Measurements from ENCODE around the gene NXPE1.
"Not testable (repeated sequence)": the region's sequence is repeated elsewhere in the genome, so short reads cannot be mapped to it uniquely, and the experiment has no call there.

NXPE1 gene

DNA sequence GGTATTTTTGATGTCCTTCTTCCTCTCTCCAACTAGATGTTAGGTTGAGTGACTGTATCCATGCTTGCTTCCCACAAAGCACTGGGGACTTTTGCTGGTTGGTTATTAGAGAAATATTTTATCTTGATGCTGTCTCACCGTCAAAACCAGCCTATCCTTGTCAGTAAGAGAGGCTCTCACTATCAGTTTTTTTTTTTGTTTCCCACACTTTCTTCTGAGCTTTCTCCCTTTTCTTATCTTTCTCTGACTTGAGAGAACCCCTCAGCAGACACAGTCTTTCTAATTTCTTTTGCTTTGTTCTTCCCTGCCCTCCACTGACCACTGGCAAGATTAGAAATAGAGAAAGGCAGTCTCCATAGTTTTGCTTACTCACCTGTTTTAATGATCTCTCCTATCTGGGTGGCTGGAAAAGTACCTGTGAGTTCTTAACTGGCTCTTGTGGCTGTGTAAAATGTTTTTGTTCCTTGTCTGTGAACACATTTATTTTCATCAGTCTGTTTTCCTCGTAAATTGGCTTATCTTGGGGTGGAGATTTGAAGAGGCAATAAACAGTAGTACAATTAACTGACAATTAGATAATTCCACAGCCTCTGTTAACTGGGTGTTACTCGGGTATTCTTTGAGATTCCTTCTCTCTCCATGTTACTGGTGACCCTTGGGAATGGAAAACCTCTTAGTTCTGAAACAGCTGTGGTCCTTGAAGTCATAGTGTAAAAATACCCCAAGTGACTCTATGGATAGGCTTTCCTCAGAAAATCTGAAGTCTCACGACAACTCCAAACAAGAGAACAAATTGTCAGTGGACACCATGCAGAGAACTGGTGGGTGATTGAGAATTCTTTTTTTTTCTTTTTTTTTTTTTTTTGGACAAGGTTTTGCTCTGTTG, at the start of gene NXPE1:
Gene NXPE1, minus strand, starts transcription at position 457 of the 886 bp plus-strand sequence. CDS start 8,680 bp downstream, outside the sequence.
- no peak within 1 kb of the TSS for H3K9ac ChIP-seq (ENCODE audit: low read length)
- H3K27ac ChIP-seq (ENCODE audit: low read depth, low read length) = no peak within 1 kb of the TSS
- no peaks in the 10 kb centered on the region for H3K9me3 ChIP-seq (ENCODE audit: control insufficient read depth, insufficient read depth, low read depth, low read length)
- H3K4me3 ChIP-seq (ENCODE audit: low read depth, low read length) = no peak within 1 kb of the TSS
- peaks cover 12% of the 10 kb centered on the region for H3K4me1 ChIP-seq (ENCODE audit: control insufficient read depth, insufficient read depth, low read length)
- H3K36me3 ChIP-seq (ENCODE audit: control insufficient read depth, insufficient read depth, low read length) = no peaks in the 10 kb centered on the region
- no peaks in the 10 kb centered on the region for H3K27me3 ChIP-seq (ENCODE audit: control insufficient read depth, insufficient read depth, low read length)

DNA sequence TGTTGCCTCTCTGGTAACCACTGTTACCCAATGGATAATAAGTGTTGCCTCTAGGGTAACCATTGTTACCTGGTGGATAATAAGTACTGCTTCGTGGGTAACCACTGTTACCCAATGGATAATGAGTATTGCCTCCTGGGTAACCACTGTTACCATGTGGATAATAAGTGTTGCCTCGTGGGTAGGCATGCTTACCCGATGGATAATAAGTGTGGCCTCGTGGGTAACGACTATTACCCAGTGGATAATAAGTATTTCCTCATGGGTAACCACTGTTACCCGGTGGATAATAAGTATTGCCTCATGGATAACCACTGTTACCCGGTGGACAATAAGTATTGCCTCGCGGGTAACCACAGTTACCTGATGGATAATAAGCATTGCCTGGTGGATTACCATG, 49.7 kb upstream of the NXPE1 start:
- Histone ChIP-seq H3K9ac (ENCODE audit: low read length) (no peak overlapping the region), H3K27me3 (ENCODE audit: control insufficient read depth, insufficient read depth, low read length) (no peaks in the 10 kb centered on the region), H3K36me3 (ENCODE audit: control insufficient read depth, insufficient read depth, low read length) (no peaks in the 10 kb centered on the region), H3K9me3 (ENCODE audit: control insufficient read depth, insufficient read depth, low read depth, low read length) (peaks cover 91% of the 10 kb centered on the region), H3K4me1 (ENCODE audit: control insufficient read depth, insufficient read depth, low read length) (no peaks in the 10 kb centered on the region), H3K4me3 (ENCODE audit: low read depth, low read length) (no peak overlapping the region), H3K27ac (ENCODE audit: low read depth, low read length) (no peak overlapping the region)

DNA sequence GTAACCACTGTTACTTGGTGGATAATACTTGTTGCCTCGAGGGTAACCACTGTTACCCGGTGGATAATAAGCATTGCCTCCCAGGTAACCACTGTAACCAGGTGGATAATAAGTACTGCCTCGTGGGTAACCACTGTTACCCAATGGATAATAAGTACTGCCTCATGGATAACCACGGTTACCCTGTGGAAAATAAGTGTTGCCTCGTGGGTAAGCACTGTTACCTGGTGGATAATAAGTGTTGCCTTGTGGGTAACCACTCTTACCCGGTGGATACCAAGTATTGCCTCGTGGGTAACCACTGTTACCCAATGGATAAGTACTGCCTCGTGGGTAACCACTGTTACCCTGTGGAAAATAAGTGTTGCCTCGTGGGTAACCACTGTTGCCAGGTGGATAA, 48.9 kb upstream of the NXPE1 start:
- not testable (repeated sequence) for H3K27ac ChIP-seq (ENCODE audit: low read depth, low read length); H3K27me3 ChIP-seq (ENCODE audit: control insufficient read depth, insufficient read depth, low read length); H3K4me1 ChIP-seq (ENCODE audit: control insufficient read depth, insufficient read depth, low read length); H3K9ac ChIP-seq (ENCODE audit: low read length); H3K4me3 ChIP-seq (ENCODE audit: low read depth, low read length); H3K36me3 ChIP-seq (ENCODE audit: control insufficient read depth, insufficient read depth, low read length)
- peaks cover 92% of the 10 kb centered on the region for H3K9me3 ChIP-seq (ENCODE audit: control insufficient read depth, insufficient read depth, low read depth, low read length)

DNA sequence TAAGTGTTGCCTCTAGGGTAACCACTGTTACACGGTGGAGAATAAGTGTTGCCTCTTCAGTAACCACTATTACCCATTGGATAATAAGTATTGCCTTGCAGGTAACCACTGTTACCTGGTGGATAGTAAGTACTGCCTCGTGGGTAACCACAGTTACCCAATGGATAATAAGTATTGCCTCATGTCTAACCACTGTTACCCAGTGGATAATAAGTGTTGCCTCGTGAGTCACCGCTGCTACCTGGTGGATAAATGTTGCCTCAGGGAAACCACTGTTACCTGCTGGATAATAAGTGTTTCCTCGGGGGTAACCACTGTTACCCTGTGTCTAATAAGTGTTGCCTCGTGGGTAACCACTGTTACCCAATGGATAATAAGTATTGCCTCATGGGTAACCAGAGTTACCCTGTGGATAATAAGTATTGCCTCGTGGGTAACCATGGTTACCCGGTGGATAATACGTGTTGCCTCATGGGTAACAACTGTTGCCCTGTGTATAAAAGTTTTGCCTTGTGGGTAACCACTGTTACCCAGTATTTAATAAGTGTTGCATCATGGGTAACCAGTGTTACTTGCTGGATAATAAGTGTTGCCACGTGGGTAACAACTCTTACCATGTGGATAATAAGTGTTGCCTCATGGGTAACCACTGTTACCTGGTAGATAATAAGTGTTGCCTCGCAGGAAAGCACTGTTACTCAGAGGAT, 48.2 kb upstream of the NXPE1 start:
- Histone ChIP-seq H3K27ac (ENCODE audit: low read depth, low read length) (no peak overlapping the region), H3K4me3 (ENCODE audit: low read depth, low read length) (no peak overlapping the region), H3K4me1 (ENCODE audit: control insufficient read depth, insufficient read depth, low read length) (no peaks in the 10 kb centered on the region), H3K9me3 (ENCODE audit: control insufficient read depth, insufficient read depth, low read depth, low read length) (peaks cover 91% of the 10 kb centered on the region), H3K36me3 (ENCODE audit: control insufficient read depth, insufficient read depth, low read length) (no peaks in the 10 kb centered on the region), H3K27me3 (ENCODE audit: control insufficient read depth, insufficient read depth, low read length) (no peaks in the 10 kb centered on the region), H3K9ac (ENCODE audit: low read length) (no peak overlapping the region)

DNA sequence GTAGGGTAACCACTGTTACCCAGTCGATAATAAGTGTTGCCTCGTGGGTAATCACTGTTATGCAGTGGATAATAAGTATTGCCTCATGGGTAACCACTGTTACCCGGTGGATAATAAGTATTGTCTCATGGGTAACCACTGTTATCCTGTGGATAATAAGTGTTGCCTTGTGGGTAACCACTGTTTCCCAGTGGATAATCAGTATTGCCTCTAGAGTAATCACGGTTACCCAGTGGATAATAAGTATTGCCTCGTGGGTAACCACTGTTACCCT, 47.1 kb upstream of the NXPE1 start:
- not testable (repeated sequence) for H3K9ac ChIP-seq (ENCODE audit: low read length); H3K27me3 ChIP-seq (ENCODE audit: control insufficient read depth, insufficient read depth, low read length); H3K4me1 ChIP-seq (ENCODE audit: control insufficient read depth, insufficient read depth, low read length); H3K36me3 ChIP-seq (ENCODE audit: control insufficient read depth, insufficient read depth, low read length); H3K27ac ChIP-seq (ENCODE audit: low read depth, low read length); H3K4me3 ChIP-seq (ENCODE audit: low read depth, low read length)
- peaks cover 80% of the 10 kb centered on the region for H3K9me3 ChIP-seq (ENCODE audit: control insufficient read depth, insufficient read depth, low read depth, low read length)

DNA sequence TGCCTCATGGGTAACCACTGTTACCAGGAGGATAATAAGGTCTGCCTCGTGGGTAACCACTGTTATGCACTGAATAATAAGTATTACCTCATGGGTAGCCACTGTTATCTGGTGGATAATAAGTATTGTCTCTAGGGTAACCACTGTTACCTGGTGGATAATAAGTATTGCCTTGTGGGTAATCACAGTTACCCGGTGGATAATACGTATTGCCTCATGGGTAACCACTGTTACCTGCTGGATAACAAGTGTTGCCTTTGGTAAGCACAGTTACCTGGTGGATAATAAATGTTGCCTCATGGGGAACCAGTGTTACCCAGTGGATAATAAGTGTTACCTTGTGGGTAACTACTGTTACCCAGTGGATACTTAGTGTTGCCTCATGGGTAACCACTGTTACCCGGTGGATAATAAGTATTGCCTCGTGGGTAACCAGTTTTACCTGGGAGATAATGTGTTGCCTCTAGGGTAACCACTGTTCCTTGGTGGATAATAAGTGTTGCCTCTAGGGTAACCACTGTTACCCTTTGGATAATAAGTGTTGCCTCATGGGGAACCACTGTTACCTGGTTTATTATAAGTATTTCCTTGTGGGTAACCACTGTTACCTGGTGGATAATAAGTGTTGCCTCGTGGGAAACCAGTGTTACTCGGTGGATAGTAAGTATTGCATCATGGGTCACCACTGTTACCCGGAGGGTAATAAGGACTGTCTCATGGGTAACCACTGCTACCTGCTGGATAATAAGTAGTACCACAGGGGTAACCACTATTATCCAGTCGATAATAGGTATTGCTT, 46.5 kb upstream of the NXPE1 start:
- Histone ChIP-seq H3K36me3 (ENCODE audit: control insufficient read depth, insufficient read depth, low read length) (no peaks in the 10 kb centered on the region), H3K27ac (ENCODE audit: low read depth, low read length) (no peak overlapping the region), H3K9ac (ENCODE audit: low read length) (no peak overlapping the region), H3K27me3 (ENCODE audit: control insufficient read depth, insufficient read depth, low read length) (no peaks in the 10 kb centered on the region), H3K4me3 (ENCODE audit: low read depth, low read length) (no peak overlapping the region), H3K4me1 (ENCODE audit: control insufficient read depth, insufficient read depth, low read length) (no peaks in the 10 kb centered on the region), H3K9me3 (ENCODE audit: control insufficient read depth, insufficient read depth, low read depth, low read length) (peaks cover 75% of the 10 kb centered on the region)

DNA sequence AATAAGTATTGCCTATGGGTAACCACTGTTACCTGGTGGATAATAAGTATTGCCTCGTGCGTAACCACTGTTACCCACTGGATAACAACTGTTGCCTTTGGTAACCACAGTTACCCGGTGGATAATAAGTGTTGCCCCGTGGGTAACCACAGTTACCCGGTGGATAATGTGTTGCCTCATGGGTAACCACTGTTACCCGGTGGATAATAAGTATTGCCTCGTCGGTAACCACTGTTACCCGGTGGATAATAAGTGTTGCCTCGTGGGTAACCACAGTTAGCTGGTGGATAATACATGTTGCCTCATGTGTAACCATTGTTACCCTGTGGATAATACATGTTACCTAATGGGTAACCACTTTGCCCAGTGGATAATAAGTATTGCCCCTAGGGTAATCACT, 45.7 kb upstream of the NXPE1 start:
- Histone ChIP-seq H3K4me1 (ENCODE audit: control insufficient read depth, insufficient read depth, low read length) (no peaks in the 10 kb centered on the region), H3K27ac (ENCODE audit: low read depth, low read length) (no peak overlapping the region), H3K9me3 (ENCODE audit: control insufficient read depth, insufficient read depth, low read depth, low read length) (peaks cover 68% of the 10 kb centered on the region), H3K4me3 (ENCODE audit: low read depth, low read length) (no peak overlapping the region), H3K36me3 (ENCODE audit: control insufficient read depth, insufficient read depth, low read length) (no peaks in the 10 kb centered on the region), H3K27me3 (ENCODE audit: control insufficient read depth, insufficient read depth, low read length) (no peaks in the 10 kb centered on the region), H3K9ac (ENCODE audit: low read length) (no peak overlapping the region)

DNA sequence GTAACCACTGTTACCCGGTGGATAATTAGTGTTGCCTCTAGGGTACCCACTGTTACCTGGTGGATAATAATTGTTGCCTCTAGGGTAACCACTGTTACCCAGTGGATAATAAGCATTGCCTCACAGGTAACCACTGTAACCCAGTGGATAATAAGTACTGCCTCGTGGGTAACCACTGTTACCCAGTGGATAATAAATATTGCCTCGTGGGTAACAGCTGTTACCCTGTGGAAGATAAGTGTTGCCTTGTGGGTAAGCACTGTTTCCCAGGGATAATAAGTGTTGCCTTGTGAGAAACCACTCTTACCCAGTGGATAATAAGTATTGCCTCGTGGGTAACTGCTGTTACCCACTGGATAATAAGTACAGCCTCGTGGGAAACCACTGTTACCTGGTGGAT, 45.2 kb upstream of the NXPE1 start:
- H3K9me3 ChIP-seq (ENCODE audit: control insufficient read depth, insufficient read depth, low read depth, low read length) = peaks cover 63% of the 10 kb centered on the region
- H3K9ac ChIP-seq (ENCODE audit: low read length) = no peak overlapping the region
- no peak overlapping the region for H3K27ac ChIP-seq (ENCODE audit: low read depth, low read length)
- no peak overlapping the region for H3K4me3 ChIP-seq (ENCODE audit: low read depth, low read length)
- H3K4me1 ChIP-seq (ENCODE audit: control insufficient read depth, insufficient read depth, low read length) = no peaks in the 10 kb centered on the region
- H3K27me3 ChIP-seq (ENCODE audit: control insufficient read depth, insufficient read depth, low read length) = no peaks in the 10 kb centered on the region
- H3K36me3 ChIP-seq (ENCODE audit: control insufficient read depth, insufficient read depth, low read length) = no peaks in the 10 kb centered on the region

DNA sequence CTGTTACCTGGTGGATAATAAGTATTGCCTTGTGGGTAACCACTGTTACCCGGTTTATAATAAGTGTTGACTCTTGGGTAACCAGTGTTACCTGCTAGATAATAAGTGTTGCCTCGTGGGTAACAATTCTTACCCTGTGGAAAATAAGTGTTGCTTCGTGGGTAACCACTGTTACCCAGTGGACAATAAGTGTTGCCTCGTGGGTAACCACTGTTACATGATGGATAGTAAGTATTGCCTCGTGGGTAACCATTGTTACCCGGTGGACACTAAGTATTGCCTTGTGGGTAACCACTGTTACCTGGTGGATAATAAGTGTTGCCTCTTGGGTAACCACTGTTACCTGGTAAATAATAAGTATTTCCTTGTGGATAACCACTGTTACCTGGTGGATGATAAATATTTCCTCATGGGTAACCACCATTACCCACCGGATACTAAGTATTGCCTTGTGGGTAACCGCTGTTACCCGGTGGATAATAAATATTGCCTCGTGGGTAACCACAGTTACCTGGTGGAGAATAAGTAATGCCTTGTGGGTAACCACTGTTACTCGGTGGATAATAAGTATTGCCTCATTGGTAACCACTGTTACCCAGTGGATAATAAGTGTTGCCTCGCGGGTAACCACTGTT, 44.6 kb upstream of the NXPE1 start:
- Histone ChIP-seq H3K27me3 (ENCODE audit: control insufficient read depth, insufficient read depth, low read length) (no peaks in the 10 kb centered on the region), H3K9me3 (ENCODE audit: control insufficient read depth, insufficient read depth, low read depth, low read length) (peaks cover 58% of the 10 kb centered on the region), H3K4me3 (ENCODE audit: low read depth, low read length) (no peak overlapping the region), H3K36me3 (ENCODE audit: control insufficient read depth, insufficient read depth, low read length) (no peaks in the 10 kb centered on the region), H3K4me1 (ENCODE audit: control insufficient read depth, insufficient read depth, low read length) (no peaks in the 10 kb centered on the region), H3K9ac (ENCODE audit: low read length) (no peak overlapping the region), H3K27ac (ENCODE audit: low read depth, low read length) (no peak overlapping the region)

DNA sequence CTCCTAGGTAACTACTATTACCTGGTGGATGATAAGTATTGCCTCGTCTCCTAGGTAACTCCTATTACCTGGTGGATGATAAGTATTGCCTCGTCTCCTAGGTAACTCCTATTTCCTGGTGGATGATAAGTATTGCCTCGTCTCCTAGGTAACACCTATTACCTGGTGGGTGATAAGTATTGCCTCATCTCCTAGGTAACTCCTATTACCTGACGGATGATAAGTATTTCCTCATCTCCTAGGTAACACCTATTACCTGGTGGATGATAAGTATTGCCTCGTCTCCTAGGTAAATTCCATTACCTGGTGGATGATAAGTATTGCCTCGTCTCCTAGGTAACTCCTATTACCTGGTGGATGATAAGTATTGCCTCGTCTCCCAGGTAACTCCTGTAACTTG, 43.5 kb upstream of the NXPE1 start:
- peaks cover 46% of the 10 kb centered on the region for H3K9me3 ChIP-seq (ENCODE audit: control insufficient read depth, insufficient read depth, low read depth, low read length)
- H3K4me1 ChIP-seq (ENCODE audit: control insufficient read depth, insufficient read depth, low read length); H3K27ac ChIP-seq (ENCODE audit: low read depth, low read length): not testable (repeated sequence)

More for the DNA sequence above, 43.5 kb upstream of the NXPE1 start:
- H3K36me3 ChIP-seq (ENCODE audit: control insufficient read depth, insufficient read depth, low read length); H3K4me3 ChIP-seq (ENCODE audit: low read depth, low read length); H3K27me3 ChIP-seq (ENCODE audit: control insufficient read depth, insufficient read depth, low read length); H3K9ac ChIP-seq (ENCODE audit: low read length): not testable (repeated sequence)
